Heart right ventricle (tissue), 16 donors: ENCODE results near the gene LYST. TPM values are rescaled to one million over a fixed set of nuclear protein-coding genes. Genes with fewer than 3 reads are reported as not detected.
"Not testable (repeated sequence)": the region's sequence is repeated elsewhere in the genome, so short reads cannot be mapped to it uniquely, and the experiment has no call there.

ENCODE experiments used
- ATAC-seq, 8 donors: fragments of 200-7000 bp; cut with Tn5 transposase; one replicate each; pipeline ENCODE4 v1.9.1; 2020; ENCODE audit warnings: mild to moderate bottlenecking in 8 of 8, moderate library complexity in 8 of 8, moderate number of reproducible peaks in 1 of 8
- DNase-seq, 2 donors: peaks; one replicate each; pipeline ENCODE4 v3.0.0-alpha.2; 2020
- H3K27ac ChIP-seq, 10 donors: fragments of 200-600 bp; sonication (generic) in 2 of 10; one replicate each; pipeline versions ENCODE4 v1.5.0 to v1.8.0; 2020 to 2022; ENCODE audit warnings: mild to moderate bottlenecking in 3 of 10
- H3K27me3 ChIP-seq, 7 donors: fragments of 200-600 bp; one replicate each; pipeline ENCODE4 v1.8.0; 2021 to 2022; ENCODE audit warnings: mild to moderate bottlenecking in 2 of 7
- H3K36me3 ChIP-seq, 9 donors: fragments of 200-600 bp; sonication (generic) in 1 of 9; one replicate each; pipeline versions ENCODE4 v1.5.0 to v1.8.0; 2020 to 2022; ENCODE audit warnings: mild to moderate bottlenecking in 2 of 9
- H3K4me1 ChIP-seq, 9 donors: fragments of 200-600 bp; sonication (generic) in 1 of 9; one replicate each; pipeline versions ENCODE4 v1.5.0 to v1.8.0; 2020 to 2022; ENCODE audit warnings: mild to moderate bottlenecking in 4 of 9
- H3K4me3 ChIP-seq, 10 donors: fragments of 200-600 bp; sonication (generic) in 2 of 10; one replicate each; pipeline versions ENCODE4 v1.5.0 to v1.8.0; 2020 to 2022; ENCODE audit warnings: mild to moderate bottlenecking in 7 of 10, moderate library complexity in 2 of 10
- H3K9me3 ChIP-seq, 11 donors: fragments of 200-600 bp in 10 of 11; sonication (generic) in 2 of 11; one replicate each; pipeline versions ENCODE4 v1.5.0 to v1.8.0; 2013 to 2022; ENCODE audit warnings: mild to moderate bottlenecking in 2 of 11, control low read depth in 1 of 11, moderate library complexity in 1 of 11
- WGBS, 2 donors: extraction: QIAGEN DNeasy Blood & Tissue Kit; methylation state at CpG; one replicate each; pipeline ENCODE4 v1.1.7; 2013; ENCODE audit warnings: inconsistent platforms in 1 of 2; 5-methylcytosine and 5-hydroxymethylcytosine counted together
- intact Hi-C, 10 donors: fragments of 100-400 bp; cut with DNase I; formaldehyde crosslinking; loops; one replicate each; pipeline versions ENCODE4 v1.11.1 to v1.14.2; 2022
- polyA plus RNA-seq, 2 donors: library from polyadenylated mRNA; stranded (reverse); fragments of 200-250 nt; gene quantifications; one replicate each; pipeline ENCODE4 v1.2.3, GENCODE V29; 2013
- total RNA-seq, 10 donors: library from RNA; stranded (reverse); fragmentation: NEBNext Ultra II Directional in 3 of 10; extraction: Animal tissue kit (Norgen Biotek cat#: 25700) in 3 of 10; gene quantifications; one replicate each; pipeline versions ENCODE4 v1.2.1 to v1.2.4, GENCODE V29; 2021 to 2023
- TF ChIP-seq, protein P1 (sequence below), 9 donors: fragments of 200-600 bp; sonication (generic) in 2 of 9; IDR thresholded peaks; one replicate each; pipeline versions ENCODE4 v1.5.0 to v1.8.0; 2021 to 2022; ENCODE audit warnings: antibody characterized with exemption in 9 of 9, mild to moderate bottlenecking in 5 of 9, moderate library complexity in 1 of 9
- donor health status: Arrhythmogenic right ventricular cardiomyopathy.
- donor health status: ischemic (EF 13 %, LVEDD 7.1; RV severe dilation, severe dysfunction).
- donor health status: healthy with polysubstance abuse.
- donor health status: DM: no; HTN: yes; CAD: no.
- donor health status: DM: no; HTN: no; CAD: no.
- donor health status: ischemic (EF 25% LVEDD 6.9; RV normal size, moderate dysfunction).
- donor health status: ischemic (EF 25% LVEDD 5.7; RV mildly dilated, moderate dysfunction).
- donor health status: healthy.
- donor health status: DM: yes; HTN: yes; CAD: no.
- donor health status: Ischemic cardiomyopathy.
- donor health status: ischemic (EF 35%, LVEDD 5.7; RV mildly dilated, moderate dysfunction).
- donor health status: nonischemic (EF 11% LVEDD 7.7; RV severe dilation, severe dysfunction).
- donor health status: DM: yes; HTN: yes; CAD: no.
- donor health status: PGD.
- donor health status: ischemic (EF 29% LVEDD 5.4; RV normal size, mild dysfunction).
- donor health status: nonischemic (EF 23%, LVEDD 6.1; RV moderate dilation, normal function).

Gene LYST
- total and polyA plus RNA-seq, 12 donors = 3.3 to 13.6 (median 10.5) TPM

DNA sequence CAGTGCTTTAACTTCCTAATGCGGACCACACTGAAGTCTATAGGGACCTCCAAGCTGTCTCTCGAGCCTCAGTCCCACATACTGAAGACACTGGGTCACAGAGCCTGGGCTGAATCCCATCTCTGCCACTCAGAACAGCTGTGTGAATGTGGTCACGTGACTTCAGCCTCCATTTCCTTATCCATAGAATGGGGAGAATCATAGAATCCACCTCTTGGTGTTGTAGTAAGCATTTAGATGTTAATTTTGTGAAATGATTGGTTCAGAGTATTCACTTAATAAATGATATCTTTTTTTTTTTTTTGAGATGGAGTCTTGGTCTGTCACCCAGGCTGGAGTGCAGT, 41.2 kb upstream of the LYST start:
- no peaks in the 10 kb centered on the region for H3K9me3 ChIP-seq
- H3K4me1 ChIP-seq = peaks cover 0 to 31% (median 0%) of the 10 kb centered on the region in 9 donors
- no peaks in the 10 kb centered on the region for H3K36me3 ChIP-seq
- intact Hi-C loops = no loop called here
- TF ChIP-seq, protein P1, sequence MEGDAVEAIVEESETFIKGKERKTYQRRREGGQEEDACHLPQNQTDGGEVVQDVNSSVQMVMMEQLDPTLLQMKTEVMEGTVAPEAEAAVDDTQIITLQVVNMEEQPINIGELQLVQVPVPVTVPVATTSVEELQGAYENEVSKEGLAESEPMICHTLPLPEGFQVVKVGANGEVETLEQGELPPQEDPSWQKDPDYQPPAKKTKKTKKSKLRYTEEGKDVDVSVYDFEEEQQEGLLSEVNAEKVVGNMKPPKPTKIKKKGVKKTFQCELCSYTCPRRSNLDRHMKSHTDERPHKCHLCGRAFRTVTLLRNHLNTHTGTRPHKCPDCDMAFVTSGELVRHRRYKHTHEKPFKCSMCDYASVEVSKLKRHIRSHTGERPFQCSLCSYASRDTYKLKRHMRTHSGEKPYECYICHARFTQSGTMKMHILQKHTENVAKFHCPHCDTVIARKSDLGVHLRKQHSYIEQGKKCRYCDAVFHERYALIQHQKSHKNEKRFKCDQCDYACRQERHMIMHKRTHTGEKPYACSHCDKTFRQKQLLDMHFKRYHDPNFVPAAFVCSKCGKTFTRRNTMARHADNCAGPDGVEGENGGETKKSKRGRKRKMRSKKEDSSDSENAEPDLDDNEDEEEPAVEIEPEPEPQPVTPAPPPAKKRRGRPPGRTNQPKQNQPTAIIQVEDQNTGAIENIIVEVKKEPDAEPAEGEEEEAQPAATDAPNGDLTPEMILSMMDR (IDR thresholded peaks at IDR 0.05) = no peak
- no peak for ATAC-seq
- 79 to 89% methylated on average over 3 of the region's 3 CpGs for WGBS, 2 donors
- no peak overlapping the region for H3K4me3 ChIP-seq
- no peak overlapping the region for H3K27ac ChIP-seq
- H3K27me3 ChIP-seq = no peaks in the 10 kb centered on the region
- DNase-seq = no peak

DNA sequence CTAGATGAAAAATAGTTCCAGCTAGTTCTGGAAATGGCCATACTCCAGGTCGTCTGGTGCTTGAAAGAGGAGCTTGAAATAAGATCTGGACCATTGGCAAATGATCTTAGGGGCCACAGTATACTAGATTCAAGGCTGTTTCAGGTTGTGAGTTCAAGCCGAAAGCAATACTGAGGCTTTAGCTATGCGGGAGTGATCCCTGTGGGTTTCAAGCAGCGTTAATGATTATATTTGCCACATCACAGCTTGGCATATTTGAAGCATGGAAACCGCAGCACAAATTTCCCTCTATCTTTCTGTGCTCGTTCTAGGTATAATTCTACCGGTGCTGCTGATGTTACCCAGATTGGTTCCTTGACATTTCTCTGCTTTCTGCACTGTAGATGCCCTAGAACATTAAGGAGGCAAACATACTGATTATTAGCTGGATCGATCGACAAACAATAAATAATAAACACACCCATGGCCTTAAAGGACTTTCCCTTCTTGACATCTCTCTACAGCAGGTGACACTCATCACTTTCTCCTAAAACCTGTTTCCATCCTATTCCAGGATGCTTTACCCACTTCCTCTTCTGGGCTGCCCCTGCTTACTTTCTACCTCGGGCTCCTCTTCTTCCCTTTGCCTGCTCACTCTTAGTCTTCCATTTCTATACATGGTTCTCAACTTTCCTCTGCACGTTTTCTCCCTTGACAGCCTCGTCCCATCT, 40.6 kb upstream of the LYST start:
- 81% methylated on average over 12 of the region's 12 CpGs for WGBS, 2 donors
- H3K9me3 ChIP-seq = no peaks in the 10 kb centered on the region
- peaks cover 0 to 34% (median 0%) of the 10 kb centered on the region in 9 donors for H3K4me1 ChIP-seq
- H3K4me3 ChIP-seq = no peak overlapping the region
- intact Hi-C loops = no loop called here
- no peak for DNase-seq
- H3K27ac ChIP-seq = no peak overlapping the region
- TF ChIP-seq, protein P1 (IDR thresholded peaks at IDR 0.05) = no peak
- H3K36me3 ChIP-seq = no peaks in the 10 kb centered on the region
- no peak for ATAC-seq
- no peaks in the 10 kb centered on the region for H3K27me3 ChIP-seq

GRCh38 chr1:235906436-235906835, 39.7 kb upstream of the LYST start:
- DNase-seq (no peak), ATAC-seq (no peak)
- Histone ChIP-seq H3K27ac (no peak overlapping the region), H3K9me3 (no peaks in the 10 kb centered on the region), H3K36me3 (no peaks in the 10 kb centered on the region), H3K4me3 (no peak overlapping the region), H3K4me1 (peaks cover 0 to 35% (median 0%) of the 10 kb centered on the region in 9 donors), H3K27me3 (no peaks in the 10 kb centered on the region)
- WGBS, 2 donors = 91 to 96% methylated on average over 5 of the region's 5 CpGs
- TF ChIP-seq, protein P1 (IDR thresholded peaks at IDR 0.05) = no peak
- intact Hi-C loops = no loop called here

DNA sequence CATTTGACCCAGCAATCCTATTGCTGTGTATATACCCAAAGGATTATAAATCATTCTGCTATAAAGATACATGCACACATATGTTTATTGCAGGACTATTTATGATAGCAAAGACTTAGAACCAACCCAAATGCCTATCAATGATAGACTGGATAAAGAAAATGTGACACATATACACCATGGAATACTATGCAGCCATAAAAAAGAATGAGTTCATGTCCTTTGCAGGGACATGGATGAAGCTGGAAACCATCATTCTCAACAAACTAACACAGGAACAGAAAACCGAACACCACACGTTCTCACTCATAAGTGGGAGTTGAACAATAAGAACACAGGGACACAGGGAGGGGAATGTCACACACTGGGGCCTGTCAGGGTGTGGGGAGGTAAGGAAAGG, 37.1 kb upstream of the LYST start:
- ATAC-seq, H3K4me3 ChIP-seq, H3K27ac ChIP-seq, DNase-seq, H3K36me3 ChIP-seq, H3K27me3 ChIP-seq, intact Hi-C loops, H3K9me3 ChIP-seq: not testable (repeated sequence)
- WGBS, 2 donors = 73 to 98% methylated on average over 2 of the region's 2 CpGs
- H3K4me1 ChIP-seq = peaks cover 0 to 34% (median 0%) of the 10 kb centered on the region in 9 donors
